ENCODE data around the gene CCDC30. TPM values are rescaled to one million over a fixed set of nuclear protein-coding genes. Genes with fewer than 3 reads are reported as not detected.

Gene CCDC30
- total and polyA plus RNA-seq, 9 of the 15 experiments (the other 6 are each of a cell fraction or from before 2014, with no cell fraction given) = 0.05 to 0.91 (median 0.24) TPM

DNA sequence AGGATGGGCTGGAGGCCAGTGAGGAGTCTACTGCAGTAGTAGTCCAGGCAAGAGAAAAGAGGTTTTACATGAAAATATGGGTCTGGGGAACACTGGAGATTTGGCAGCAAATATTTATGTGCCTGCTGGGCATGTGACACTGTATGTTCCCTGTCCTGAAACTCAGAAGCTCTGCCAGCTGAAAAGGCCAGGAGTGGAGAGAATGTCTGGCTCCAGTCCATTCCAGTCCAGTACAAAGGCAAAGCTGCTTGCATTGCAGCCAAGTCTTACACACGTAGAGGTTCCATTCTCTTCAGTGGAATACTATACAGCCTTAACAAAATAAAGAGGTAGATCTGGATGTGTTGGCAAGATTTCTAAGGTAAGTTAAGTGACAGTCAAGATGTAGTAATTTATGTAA, 211.6 kb downstream of the CCDC30 start:
- in situ Hi-C loops (cut with MboI) (no loop called here), intact Hi-C loops (cut with micrococcal nuclease) (no loop called here)
- WGBS (ENCODE audit: insufficient coverage, low coverage, missing lambda C conversion rate) = 79% methylated on average over 1 of the region's 1 CpG
- H3K4me2 ChIP-seq (ENCODE audit: insufficient read depth, low read length) = no peak overlapping the region
- H3K9me3 ChIP-seq (replicated peaks; ENCODE audit: control insufficient read depth, insufficient read depth, low read depth, low read length) = no peaks in the 10 kb centered on the region
- ATAC-seq (no peak), DNase-seq (ENCODE audit: extremely low read depth in 1 of 4, low spot score in 3 of 4) (no peak), FAIRE-seq (no peak)
- no TSS peak for BruUV-seq (replicated peaks)
- peaks cover 4% of the 10 kb centered on the region; the same call in 2 of the 3 replicates for H3K79me2 ChIP-seq (ENCODE audit: control insufficient read depth, insufficient read depth, low read length)
- H3K27ac ChIP-seq (ENCODE audit: extremely low read depth, low read depth, low read length) = no peak overlapping the region
- peaks cover 0 to 4% of the 10 kb centered on the region in 2 experiments; a peak in 1 of 5 replicates for H3K4me1 ChIP-seq (replicated peaks in 1 of 2; ENCODE audit: control insufficient read depth in 2 of 2, insufficient read depth in 2 of 2, low read length in 2 of 2)
- ChIA-PET CTCF (ENCODE audit: low intra/inter-chr PET ratio) (no interaction called here), POLR2A (interaction anchor here (1.0 kb wide), 2 partner anchors 9 to 14 kb away, joined by 3 to 4 read pairs; no protein-coding TSS in a partner anchor)
- no peaks in the 10 kb centered on the region for H3K27me3 ChIP-seq (ENCODE audit: control insufficient read depth in 2 of 2, insufficient read depth in 2 of 2, low read length in 2 of 2)
- no peak overlapping the region for H3K9ac ChIP-seq (ENCODE audit: insufficient read depth in 1 of 2, low read depth in 2 of 2, low read length in 2 of 2)
- no peaks in the 10 kb centered on the region for H3K9me1 ChIP-seq (ENCODE audit: control insufficient read depth, insufficient read depth, low read length)
- H3K4me3 ChIP-seq = no peak overlapping the region
- no peaks in the 10 kb centered on the region for H4K20me1 ChIP-seq (replicated peaks; ENCODE audit: control insufficient read depth, insufficient read depth, low read length)
- no peak overlapping the region for H2AFZ ChIP-seq (ENCODE audit: low read depth, low read length)
- TF ChIP-seq ZNF561 (CRISPR knock-in tag; conservative IDR thresholded peaks at IDR 0.05) (no peak), ZNF644 (tag; IDR thresholded peaks at IDR 0.05; ENCODE audit: low read depth) (no peak), SAFB2 (IDR thresholded peaks at IDR 0.05; ENCODE audit: borderline replicate concordance, low read depth, low read length, severe bottlenecking) (no peak), HMG20B (CRISPR knock-in tag; IDR thresholded peaks at IDR 0.05) (no peak)
- TF ChIP-seq, protein P1, sequence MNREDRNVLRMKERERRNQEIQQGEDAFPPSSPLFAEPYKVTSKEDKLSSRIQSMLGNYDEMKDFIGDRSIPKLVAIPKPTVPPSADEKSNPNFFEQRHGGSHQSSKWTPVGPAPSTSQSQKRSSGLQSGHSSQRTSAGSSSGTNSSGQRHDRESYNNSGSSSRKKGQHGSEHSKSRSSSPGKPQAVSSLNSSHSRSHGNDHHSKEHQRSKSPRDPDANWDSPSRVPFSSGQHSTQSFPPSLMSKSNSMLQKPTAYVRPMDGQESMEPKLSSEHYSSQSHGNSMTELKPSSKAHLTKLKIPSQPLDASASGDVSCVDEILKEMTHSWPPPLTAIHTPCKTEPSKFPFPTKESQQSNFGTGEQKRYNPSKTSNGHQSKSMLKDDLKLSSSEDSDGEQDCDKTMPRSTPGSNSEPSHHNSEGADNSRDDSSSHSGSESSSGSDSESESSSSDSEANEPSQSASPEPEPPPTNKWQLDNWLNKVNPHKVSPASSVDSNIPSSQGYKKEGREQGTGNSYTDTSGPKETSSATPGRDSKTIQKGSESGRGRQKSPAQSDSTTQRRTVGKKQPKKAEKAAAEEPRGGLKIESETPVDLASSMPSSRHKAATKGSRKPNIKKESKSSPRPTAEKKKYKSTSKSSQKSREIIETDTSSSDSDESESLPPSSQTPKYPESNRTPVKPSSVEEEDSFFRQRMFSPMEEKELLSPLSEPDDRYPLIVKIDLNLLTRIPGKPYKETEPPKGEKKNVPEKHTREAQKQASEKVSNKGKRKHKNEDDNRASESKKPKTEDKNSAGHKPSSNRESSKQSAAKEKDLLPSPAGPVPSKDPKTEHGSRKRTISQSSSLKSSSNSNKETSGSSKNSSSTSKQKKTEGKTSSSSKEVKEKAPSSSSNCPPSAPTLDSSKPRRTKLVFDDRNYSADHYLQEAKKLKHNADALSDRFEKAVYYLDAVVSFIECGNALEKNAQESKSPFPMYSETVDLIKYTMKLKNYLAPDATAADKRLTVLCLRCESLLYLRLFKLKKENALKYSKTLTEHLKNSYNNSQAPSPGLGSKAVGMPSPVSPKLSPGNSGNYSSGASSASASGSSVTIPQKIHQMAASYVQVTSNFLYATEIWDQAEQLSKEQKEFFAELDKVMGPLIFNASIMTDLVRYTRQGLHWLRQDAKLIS (CRISPR knock-in tag; IDR thresholded peaks at IDR 0.05) = no peak
- peaks cover 65% of the 10 kb centered on the region for H3K36me3 ChIP-seq (ENCODE audit: control insufficient read depth, insufficient read depth, low read length)
